ENCODE data around the gene RBM28.

Gene RBM28

DNA sequence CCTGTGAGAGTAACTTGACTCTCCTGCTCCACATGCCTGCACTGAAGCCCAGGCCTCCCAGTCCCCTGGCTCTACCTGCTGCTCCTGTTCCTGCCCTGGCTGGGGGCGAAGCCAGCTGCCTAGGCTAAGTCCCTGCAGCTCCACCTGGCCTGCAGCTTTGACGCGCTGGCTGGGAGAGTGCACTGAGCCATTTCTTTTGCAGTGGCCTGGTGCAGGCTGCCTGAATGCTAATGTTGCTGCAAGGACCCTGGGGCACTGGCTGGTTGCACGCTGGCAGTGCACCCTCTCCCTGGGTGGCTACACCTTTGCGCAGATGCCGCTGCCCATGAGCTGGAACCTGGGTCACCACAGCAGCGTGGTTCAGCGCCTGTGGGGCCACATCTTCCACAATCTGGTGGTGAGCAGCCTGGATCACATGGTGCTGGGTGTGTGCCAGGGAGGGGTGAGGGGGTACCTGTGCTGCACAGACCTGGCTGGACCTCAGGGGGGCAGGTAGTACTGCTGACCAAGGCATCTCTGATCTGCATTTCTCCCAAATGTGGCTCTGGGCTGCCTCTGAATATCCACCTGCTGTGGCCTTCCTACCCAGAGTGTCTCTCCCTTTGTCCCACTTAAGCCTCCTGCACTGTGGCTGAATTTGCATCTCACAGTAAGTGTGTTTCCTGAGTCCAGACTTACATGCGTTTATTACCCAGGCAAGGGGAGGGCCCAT, 46.1 kb upstream of the RBM28 start (continued):
- TF ChIP-seq, protein P1, sequence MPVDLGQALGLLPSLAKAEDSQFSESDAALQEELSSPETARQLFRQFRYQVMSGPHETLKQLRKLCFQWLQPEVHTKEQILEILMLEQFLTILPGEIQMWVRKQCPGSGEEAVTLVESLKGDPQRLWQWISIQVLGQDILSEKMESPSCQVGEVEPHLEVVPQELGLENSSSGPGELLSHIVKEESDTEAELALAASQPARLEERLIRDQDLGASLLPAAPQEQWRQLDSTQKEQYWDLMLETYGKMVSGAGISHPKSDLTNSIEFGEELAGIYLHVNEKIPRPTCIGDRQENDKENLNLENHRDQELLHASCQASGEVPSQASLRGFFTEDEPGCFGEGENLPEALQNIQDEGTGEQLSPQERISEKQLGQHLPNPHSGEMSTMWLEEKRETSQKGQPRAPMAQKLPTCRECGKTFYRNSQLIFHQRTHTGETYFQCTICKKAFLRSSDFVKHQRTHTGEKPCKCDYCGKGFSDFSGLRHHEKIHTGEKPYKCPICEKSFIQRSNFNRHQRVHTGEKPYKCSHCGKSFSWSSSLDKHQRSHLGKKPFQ (tag by site-specific recombination; IDR thresholded peaks at IDR 0.05) = no peak
- no peak for TF ChIP-seq ZNF473 (tag by site-specific recombination; IDR thresholded peaks at IDR 0.05)
- TF ChIP-seq, protein P2, sequence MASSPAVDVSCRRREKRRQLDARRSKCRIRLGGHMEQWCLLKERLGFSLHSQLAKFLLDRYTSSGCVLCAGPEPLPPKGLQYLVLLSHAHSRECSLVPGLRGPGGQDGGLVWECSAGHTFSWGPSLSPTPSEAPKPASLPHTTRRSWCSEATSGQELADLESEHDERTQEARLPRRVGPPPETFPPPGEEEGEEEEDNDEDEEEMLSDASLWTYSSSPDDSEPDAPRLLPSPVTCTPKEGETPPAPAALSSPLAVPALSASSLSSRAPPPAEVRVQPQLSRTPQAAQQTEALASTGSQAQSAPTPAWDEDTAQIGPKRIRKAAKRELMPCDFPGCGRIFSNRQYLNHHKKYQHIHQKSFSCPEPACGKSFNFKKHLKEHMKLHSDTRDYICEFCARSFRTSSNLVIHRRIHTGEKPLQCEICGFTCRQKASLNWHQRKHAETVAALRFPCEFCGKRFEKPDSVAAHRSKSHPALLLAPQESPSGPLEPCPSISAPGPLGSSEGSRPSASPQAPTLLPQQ (tag by site-specific recombination; IDR thresholded peaks at IDR 0.05) = no peak
- no peak for TF ChIP-seq ZNF791 (tag by site-specific recombination; IDR thresholded peaks at IDR 0.05)
- TF ChIP-seq, protein P3, sequence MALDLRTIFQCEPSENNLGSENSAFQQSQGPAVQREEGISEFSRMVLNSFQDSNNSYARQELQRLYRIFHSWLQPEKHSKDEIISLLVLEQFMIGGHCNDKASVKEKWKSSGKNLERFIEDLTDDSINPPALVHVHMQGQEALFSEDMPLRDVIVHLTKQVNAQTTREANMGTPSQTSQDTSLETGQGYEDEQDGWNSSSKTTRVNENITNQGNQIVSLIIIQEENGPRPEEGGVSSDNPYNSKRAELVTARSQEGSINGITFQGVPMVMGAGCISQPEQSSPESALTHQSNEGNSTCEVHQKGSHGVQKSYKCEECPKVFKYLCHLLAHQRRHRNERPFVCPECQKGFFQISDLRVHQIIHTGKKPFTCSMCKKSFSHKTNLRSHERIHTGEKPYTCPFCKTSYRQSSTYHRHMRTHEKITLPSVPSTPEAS (tag by site-specific recombination; IDR thresholded peaks at IDR 0.05) = no peak
- peak; percentile 58; the same call in 1 of the 2 replicates for TF ChIP-seq ZIC2 (tag by site-specific recombination; IDR thresholded peaks at IDR 0.05)
- TF ChIP-seq GLIS1 (tag by site-specific recombination; IDR thresholded peaks at IDR 0.05) = peak; percentile 97; the same call in 1 of the 2 replicates
- no peak for TF ChIP-seq ZNF202 (tag by site-specific recombination; IDR thresholded peaks at IDR 0.05; ENCODE audit: borderline replicate concordance)

DNA sequence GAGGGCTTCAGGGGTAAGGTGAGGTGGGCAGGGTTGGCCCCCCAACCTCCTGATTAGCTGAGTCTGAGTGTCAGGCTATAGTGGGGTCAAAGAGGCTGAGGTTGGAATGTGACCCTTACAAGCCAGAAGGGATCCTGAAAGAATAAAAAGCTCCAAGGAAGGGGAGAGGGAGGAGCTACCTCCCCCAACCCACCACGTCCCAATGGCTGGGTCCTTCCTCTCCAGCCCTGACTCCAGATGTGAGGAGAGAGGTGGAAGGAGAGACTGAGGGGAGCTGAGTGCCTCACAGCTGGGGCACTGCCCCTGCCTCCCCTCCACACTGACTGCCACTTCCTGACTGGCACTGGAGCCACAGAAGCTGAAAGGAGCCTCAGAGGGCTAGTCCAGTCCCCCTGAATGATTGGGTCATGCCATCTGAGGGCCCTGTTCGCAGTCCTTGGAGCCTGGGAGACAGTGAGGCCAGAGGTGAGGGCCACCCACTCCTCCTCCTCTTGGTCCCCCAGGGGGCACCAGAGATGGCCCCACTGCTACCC, 45.4 kb upstream of the RBM28 start:
- Histone ChIP-seq H3K4me1 (ENCODE audit: control insufficient read depth, insufficient read depth, low read length) (no peaks in the 10 kb centered on the region), H3K4me3 (ENCODE audit: low read depth, low read length) (no peak overlapping the region), H3K9me3 (ENCODE audit: control insufficient read depth, insufficient read depth, low read depth, low read length) (no peaks in the 10 kb centered on the region), H3K36me3 (ENCODE audit: control insufficient read depth in 2 of 2, insufficient read depth in 1 of 2, low read length in 2 of 2) (peaks cover 0 to 19% of the 10 kb centered on the region in 2 experiments; a peak in 1 of 3 replicates), H3K27ac (ENCODE audit: extremely low read depth, low read depth, low read length) (no peak overlapping the region)
- no peak for TF ChIP-seq ZNF248 (tag by site-specific recombination; IDR thresholded peaks at IDR 0.05)
- no peak for TF ChIP-seq KLF1 (tag by site-specific recombination; IDR thresholded peaks at IDR 0.05)
- ChIA-PET CTCF (interaction anchor here (0.6 to 18.1 kb wide), 13 partner anchors 8 to 105 kb away, joined by 3 to 378 read pairs (median 4); partner anchors contain the start of gene RBM28), POLR2A (no interaction called here)

DNA sequence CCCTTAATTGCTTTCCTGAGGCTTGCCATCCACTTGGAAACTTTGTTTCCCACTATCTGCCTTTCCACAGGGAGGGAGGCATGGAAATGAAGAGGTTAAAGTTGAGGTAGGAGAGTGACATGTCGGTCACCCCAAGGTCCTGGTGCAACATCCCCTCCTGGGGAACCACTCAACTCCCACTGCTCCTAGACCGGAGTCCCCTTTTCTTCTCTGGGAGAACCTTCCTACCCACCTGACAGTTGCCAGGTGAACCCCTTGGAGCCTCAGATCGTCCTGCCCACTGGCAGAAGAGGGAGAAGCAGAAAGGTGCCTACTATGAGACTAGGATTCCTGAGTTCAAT, 44.4 kb upstream of the RBM28 start:
- TF ChIP-seq PRDM1 (tag by site-specific recombination; IDR thresholded peaks at IDR 0.05) (no peak), ZNF174 (tag by site-specific recombination; IDR thresholded peaks at IDR 0.05) (no peak), ZNF48 (tag by site-specific recombination; IDR thresholded peaks at IDR 0.05) (no peak), ZNF776 (tag by site-specific recombination; IDR thresholded peaks at IDR 0.05; ENCODE audit: borderline replicate concordance) (peak; percentile 77; the same call in 1 of the 2 replicates), IKZF3 (tag by site-specific recombination; IDR thresholded peaks at IDR 0.05) (peak; percentile 69; the same call in 1 of the 2 replicates), ZNF274 (IDR thresholded peaks at IDR 0.05; ENCODE audit: low read length) (no peak), ZNF274 (tag by site-specific recombination; IDR thresholded peaks at IDR 0.05; ENCODE audit: borderline replicate concordance) (no peak), ZBTB17 (tag by site-specific recombination; IDR thresholded peaks at IDR 0.05) (0 out of 2 replicates have a peak, but pooled peaks have one; percentile 40)
- TF ChIP-seq, protein P4, sequence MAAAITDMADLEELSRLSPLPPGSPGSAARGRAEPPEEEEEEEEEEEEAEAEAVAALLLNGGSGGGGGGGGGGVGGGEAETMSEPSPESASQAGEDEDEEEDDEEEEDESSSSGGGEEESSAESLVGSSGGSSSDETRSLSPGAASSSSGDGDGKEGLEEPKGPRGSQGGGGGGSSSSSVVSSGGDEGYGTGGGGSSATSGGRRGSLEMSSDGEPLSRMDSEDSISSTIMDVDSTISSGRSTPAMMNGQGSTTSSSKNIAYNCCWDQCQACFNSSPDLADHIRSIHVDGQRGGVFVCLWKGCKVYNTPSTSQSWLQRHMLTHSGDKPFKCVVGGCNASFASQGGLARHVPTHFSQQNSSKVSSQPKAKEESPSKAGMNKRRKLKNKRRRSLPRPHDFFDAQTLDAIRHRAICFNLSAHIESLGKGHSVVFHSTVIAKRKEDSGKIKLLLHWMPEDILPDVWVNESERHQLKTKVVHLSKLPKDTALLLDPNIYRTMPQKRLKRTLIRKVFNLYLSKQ (tag by site-specific recombination; IDR thresholded peaks at IDR 0.05; ENCODE audit: borderline replicate concordance) = no peak
- TF ChIP-seq, protein P2 (tag by site-specific recombination; IDR thresholded peaks at IDR 0.05) = 0 out of 2 replicates have a peak, but pooled peaks have one; percentile 5
- TF ChIP-seq, protein P5, sequence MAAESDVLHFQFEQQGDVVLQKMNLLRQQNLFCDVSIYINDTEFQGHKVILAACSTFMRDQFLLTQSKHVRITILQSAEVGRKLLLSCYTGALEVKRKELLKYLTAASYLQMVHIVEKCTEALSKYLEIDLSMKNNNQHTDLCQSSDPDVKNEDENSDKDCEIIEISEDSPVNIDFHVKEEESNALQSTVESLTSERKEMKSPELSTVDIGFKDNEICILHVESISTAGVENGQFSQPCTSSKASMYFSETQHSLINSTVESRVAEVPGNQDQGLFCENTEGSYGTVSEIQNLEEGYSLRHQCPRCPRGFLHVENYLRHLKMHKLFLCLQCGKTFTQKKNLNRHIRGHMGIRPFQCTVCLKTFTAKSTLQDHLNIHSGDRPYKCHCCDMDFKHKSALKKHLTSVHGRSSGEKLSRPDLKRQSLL (tag by site-specific recombination; IDR thresholded peaks at IDR 0.05) = no peak
- H3K9me3 ChIP-seq (ENCODE audit: control insufficient read depth, insufficient read depth, low read depth, low read length) = no peaks in the 10 kb centered on the region
- H3K4me1 ChIP-seq (ENCODE audit: control insufficient read depth, insufficient read depth, low read length) = no peaks in the 10 kb centered on the region
- H3K27ac ChIP-seq (ENCODE audit: extremely low read depth, low read depth, low read length) = no peak overlapping the region
- POLR2A ChIA-PET = interaction anchor here (1.0 kb wide), 2 partner anchors 41 to 44 kb away, joined by 4 to 8 read pairs; partner anchors contain the start of gene RBM28
- CTCF ChIA-PET = interaction anchor here (0.6 to 18.1 kb wide), 25 partner anchors 11 to 509 kb away, joined by 3 to 378 read pairs (median 4); partner anchors contain the start of gene RBM28
- H3K4me3 ChIP-seq (ENCODE audit: low read depth, low read length) = no peak overlapping the region
- peaks cover 0 to 12% of the 10 kb centered on the region in 2 experiments; a peak in 1 of 3 replicates for H3K36me3 ChIP-seq (ENCODE audit: control insufficient read depth in 2 of 2, insufficient read depth in 1 of 2, low read length in 2 of 2)

Measured in HEK293 (cell line).